ENCODE results near the gene ABLIM1. TPM values are rescaled to one million over a fixed set of nuclear protein-coding genes. Genes with fewer than 3 reads are reported as not detected.

Gene ABLIM1
- total and polyA plus RNA-seq, 2 of the 13 experiments (the other 11 are each of a cell fraction or from before 2014, with no cell fraction given) = 59.4 to 92.7 TPM

- in situ Hi-C loops (cut with HindIII; ENCODE audit: extremely low pct_ligation_motif_present, low pct_unique_long_range_greater_than_20kb) = no loop called here
- ChIA-PET CTCF (ENCODE audit: low intra/inter-chr PET ratio, low total read pairs) (no interaction called here), POLR2A (no interaction called here)
- H3K4me3 ChIP-seq (replicated peaks in 1 of 3; ENCODE audit: insufficient read depth in 1 of 3, low read depth in 2 of 3, low read length in 3 of 3) = no peak overlapping the region
- no peaks in the 10 kb centered on the region for H3K36me3 ChIP-seq (replicated peaks in 1 of 2; ENCODE audit: control insufficient read depth in 1 of 2, insufficient read depth in 2 of 2, low read length in 2 of 2)
- intact Hi-C loops (cut with micrococcal nuclease; ENCODE audit: unreplicated experiment) = no loop called here
- H3K9ac ChIP-seq (ENCODE audit: insufficient read depth, low read depth, low read length) = no peak overlapping the region
- no peaks in the 10 kb centered on the region for H3K79me2 ChIP-seq (ENCODE audit: insufficient read depth, low read length)
- H2AFZ ChIP-seq (ENCODE audit: low read length) = no peak overlapping the region
- no TSS peak for BruUV-seq (replicated peaks)
- ATAC-seq (no peak), DNase-seq (ENCODE audit: low spot score) (no peak), FAIRE-seq (no peak)
- H3K9me3 ChIP-seq (ENCODE audit: low read length) = no peaks in the 10 kb centered on the region
- no peak overlapping the region for H3K4me2 ChIP-seq (ENCODE audit: low read depth, low read length)
- WGBS (ENCODE audit: low lambda C conversion rate) = 2% methylated on average over 4 of the region's 5 CpGs
- H3K27ac ChIP-seq (ENCODE audit: extremely low read length, insufficient read depth, low read length) = no peak overlapping the region
- no peak for TF ChIP-seq SMC3 (IDR thresholded peaks at IDR 0.05; ENCODE audit: low read length)
- no peak for TF ChIP-seq GTF2F1 (IDR thresholded peaks at IDR 0.05; ENCODE audit: low read length)
- TF ChIP-seq KDM1A (CRISPR knock-in tag; IDR thresholded peaks at IDR 0.05) = no peak
- TF ChIP-seq KAT7 (CRISPR knock-in tag; IDR thresholded peaks at IDR 0.05; ENCODE audit: borderline replicate concordance) = no peak
- no peak for TF ChIP-seq ZNF792 (CRISPR knock-in tag; IDR thresholded peaks at IDR 0.05)
- no peak for TF ChIP-seq RORA (CRISPR knock-in tag; IDR thresholded peaks at IDR 0.05)
- TF ChIP-seq HNRNPUL1 (IDR thresholded peaks at IDR 0.05; ENCODE audit: low read depth, low read length) = no peak
- TF ChIP-seq ZNF839 (CRISPR knock-in tag; IDR thresholded peaks at IDR 0.05; ENCODE audit: borderline replicate concordance) = no peak
- TF ChIP-seq ZNF878 (CRISPR knock-in tag; IDR thresholded peaks at IDR 0.05) = no peak
- no peaks in the 10 kb centered on the region for H3K4me1 ChIP-seq (ENCODE audit: insufficient read depth, low read length)
- no peaks in the 10 kb centered on the region for H4K20me1 ChIP-seq (ENCODE audit: insufficient read depth, low read length)
- peaks cover 2 to 17% of the 10 kb centered on the region in 2 experiments; a peak in 2 of 5 replicates for H3K27me3 ChIP-seq (ENCODE audit: control insufficient read depth in 1 of 2, insufficient read depth in 2 of 2, low read length in 2 of 2)
Observed at GRCh38 chr10:114384601-114385000, 273.5 kb downstream of the ABLIM1 start.

GRCh38 chr10:114384181-114384580, 273.9 kb downstream of the ABLIM1 start:
- WGBS (ENCODE audit: low lambda C conversion rate) = 13% methylated on average over 9 of the region's 9 CpGs
- Histone ChIP-seq H3K9ac (ENCODE audit: insufficient read depth, low read depth, low read length) (no peak overlapping the region), H3K4me1 (ENCODE audit: insufficient read depth, low read length) (no peaks in the 10 kb centered on the region), H3K4me3 (replicated peaks in 1 of 3; ENCODE audit: insufficient read depth in 1 of 3, low read depth in 2 of 3, low read length in 3 of 3) (no peak overlapping the region), H3K27me3 (ENCODE audit: control insufficient read depth in 1 of 2, insufficient read depth in 2 of 2, low read length in 2 of 2) (peaks cover 2 to 17% of the 10 kb centered on the region in 2 experiments; a peak in 2 of 5 replicates), H3K36me3 (replicated peaks in 1 of 2; ENCODE audit: control insufficient read depth in 1 of 2, insufficient read depth in 2 of 2, low read length in 2 of 2) (no peaks in the 10 kb centered on the region), H3K27ac (ENCODE audit: extremely low read length, insufficient read depth, low read length) (no peak overlapping the region), H2AFZ (ENCODE audit: low read length) (no peak overlapping the region), H4K20me1 (ENCODE audit: insufficient read depth, low read length) (no peaks in the 10 kb centered on the region), H3K9me3 (ENCODE audit: low read length) (no peaks in the 10 kb centered on the region), H3K79me2 (ENCODE audit: insufficient read depth, low read length) (no peaks in the 10 kb centered on the region), H3K4me2 (ENCODE audit: low read depth, low read length) (no peak overlapping the region)
- intact Hi-C loops (cut with micrococcal nuclease; ENCODE audit: unreplicated experiment) (no loop called here), in situ Hi-C loops (cut with HindIII; ENCODE audit: extremely low pct_ligation_motif_present, low pct_unique_long_range_greater_than_20kb) (no loop called here)
- DNase-seq (ENCODE audit: low spot score) (no peak), ATAC-seq (no peak), FAIRE-seq (no peak)
- ChIA-PET CTCF (ENCODE audit: low intra/inter-chr PET ratio, low total read pairs) (no interaction called here), POLR2A (no interaction called here)
- BruUV-seq (replicated peaks) = no TSS peak
- TF ChIP-seq MTF2 (CRISPR knock-in tag; IDR thresholded peaks at IDR 0.05; ENCODE audit: borderline replicate concordance) (no peak), ZBTB1 (CRISPR knock-in tag; IDR thresholded peaks at IDR 0.05; ENCODE audit: borderline replicate concordance) (no peak), CTCF (CRISPR knock-in tag; IDR thresholded peaks at IDR 0.05) (no peak), TFAP4 (IDR thresholded peaks at IDR 0.05; ENCODE audit: borderline replicate concordance, low read depth) (no peak), NCOR1 (IDR thresholded peaks at IDR 0.05; ENCODE audit: borderline replicate concordance, low read length) (no peak), DDIT3 (CRISPR knock-in tag; IDR thresholded peaks at IDR 0.05) (no peak), TERF1 (CRISPR knock-in tag; IDR thresholded peaks at IDR 0.05) (no peak), ZNF333 (CRISPR knock-in tag; IDR thresholded peaks at IDR 0.05; ENCODE audit: borderline replicate concordance) (no peak)

Measured in HepG2 (cell line).